Astrocyte of the hippocampus (primary cell): Measurements from ENCODE around the gene CRB2.
A peak's percentile ranks its signal among the peaks of the same experiment; 100 is the strongest.

Source experiments
- DNase-seq: peaks from one replicate; pipeline ENCODE4 v3.0.0; 2011; ENCODE audit warnings: low read depth, low spot score

The CRB2 gene

DNA sequence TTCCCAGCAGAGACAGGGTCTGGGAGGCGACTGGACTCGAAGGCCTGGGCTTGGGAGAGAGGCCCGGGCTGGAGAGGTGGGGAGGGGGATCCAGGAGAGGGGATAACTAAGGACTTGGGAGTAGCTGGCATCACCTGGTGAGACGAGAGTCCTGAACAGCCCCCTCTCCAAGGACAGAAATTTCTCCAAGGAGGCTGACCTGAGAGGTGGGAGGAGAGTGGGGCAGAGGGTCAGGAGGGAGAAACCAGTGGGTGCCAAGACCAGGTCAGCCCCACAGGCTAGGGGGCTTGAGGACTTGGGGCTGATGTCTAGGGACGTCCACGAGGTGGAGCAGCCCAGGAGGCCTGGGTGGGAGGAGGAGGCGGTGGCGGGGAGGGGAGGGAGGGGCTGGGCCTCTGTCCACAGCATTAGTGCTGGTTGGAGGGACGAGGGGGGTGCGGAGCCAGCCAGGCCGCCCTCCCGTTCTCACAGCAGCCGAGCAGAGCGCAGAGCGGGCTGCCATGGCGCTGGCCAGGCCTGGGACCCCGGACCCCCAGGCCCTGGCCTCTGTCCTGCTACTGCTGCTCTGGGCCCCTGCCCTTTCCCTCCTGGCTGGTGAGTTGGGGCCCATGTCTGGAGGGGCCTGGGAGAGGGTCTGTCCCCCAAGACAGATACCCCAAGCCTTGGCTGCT, at the start of gene CRB2:
CRB2 (plus strand) TSS at position 437 of the 671 bp plus-strand sequence; CDS start at position 501, 64 bp downstream.
- peak; percentile 76 for DNase-seq

DNA sequence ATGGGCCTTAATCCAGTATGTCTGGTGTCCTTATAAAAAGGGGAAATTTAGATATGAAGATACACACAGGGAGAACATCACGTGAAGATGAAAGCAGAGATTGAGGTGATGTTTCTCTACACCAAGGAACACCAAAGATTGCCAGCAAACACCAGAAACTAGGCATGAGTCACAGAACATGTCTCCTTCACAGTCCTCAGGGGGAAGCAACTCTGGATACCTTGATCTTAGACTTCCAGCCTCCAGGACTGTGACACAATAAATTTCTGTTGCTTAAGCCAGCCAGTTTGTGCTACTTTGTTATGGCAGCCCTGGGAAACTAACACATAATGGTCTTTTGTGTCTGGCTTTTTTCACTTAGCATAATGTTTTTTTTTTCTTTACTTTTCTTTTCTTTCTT, 46.4 kb upstream of the CRB2 start:
- no peak for DNase-seq

- DNase-seq = no peak
These were observed 45.3 kb upstream of the CRB2 start for GRCh38 chr9:123310551-123311249.

GRCh38 chr9:123311250-123311752, 44.7 kb upstream of the CRB2 start:
- no peak for DNase-seq

DNA sequence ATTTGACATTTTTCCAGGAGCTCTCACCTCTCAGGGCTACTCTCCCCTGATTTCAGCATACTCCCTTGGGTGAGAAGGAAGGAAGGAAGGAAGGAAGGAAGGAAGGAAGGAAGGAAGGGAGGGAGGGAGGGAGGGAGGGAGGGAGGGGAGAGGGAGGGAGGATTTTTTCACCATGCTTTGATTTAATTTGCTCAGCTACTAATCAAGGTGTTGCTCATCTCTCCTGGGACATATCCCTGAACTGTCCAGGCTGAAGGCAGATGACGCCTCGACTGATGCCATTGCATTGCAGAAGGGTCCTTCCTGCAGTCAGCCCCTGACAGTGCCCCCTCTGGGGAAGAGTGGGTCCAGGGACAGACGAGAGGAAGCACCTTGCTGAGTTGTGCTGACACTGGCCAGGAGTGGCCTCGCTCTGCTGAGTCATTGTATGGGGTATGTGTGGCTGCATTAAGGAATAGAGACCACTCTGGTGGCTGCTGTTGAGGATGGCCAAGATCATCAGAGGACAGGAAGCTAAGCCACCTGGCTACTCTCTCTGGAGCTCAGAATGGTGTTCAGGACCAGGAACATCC, 43.6 kb upstream of the CRB2 start:
- no peak for DNase-seq

- DNase-seq = no peak
These were observed 41.4 kb upstream of the CRB2 start for GRCh38 chr9:123314617-123315016.

DNA sequence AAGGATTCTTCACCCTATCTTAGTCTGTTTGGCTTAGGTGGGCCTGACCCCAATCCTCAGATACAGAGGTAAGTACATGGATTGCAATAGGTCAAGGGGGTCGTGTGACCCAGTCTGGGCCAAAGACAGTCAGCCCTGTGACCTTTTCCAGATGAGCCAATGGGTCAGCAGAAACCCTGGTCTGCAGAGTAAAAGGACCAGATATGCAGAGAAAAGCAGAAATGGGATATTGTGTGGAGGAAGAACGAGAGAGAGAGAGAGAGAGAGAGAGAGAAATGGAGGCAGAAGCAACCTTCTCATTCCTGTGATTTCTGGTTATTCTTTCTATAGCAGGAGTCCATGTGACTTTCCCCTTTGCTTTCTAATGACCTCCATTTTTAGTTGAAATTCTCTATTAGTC, 40.4 kb upstream of the CRB2 start:
- no peak for DNase-seq

- DNase-seq = no peak
These were observed 39.8 kb upstream of the CRB2 start for GRCh38 chr9:123316053-123316718.

DNA sequence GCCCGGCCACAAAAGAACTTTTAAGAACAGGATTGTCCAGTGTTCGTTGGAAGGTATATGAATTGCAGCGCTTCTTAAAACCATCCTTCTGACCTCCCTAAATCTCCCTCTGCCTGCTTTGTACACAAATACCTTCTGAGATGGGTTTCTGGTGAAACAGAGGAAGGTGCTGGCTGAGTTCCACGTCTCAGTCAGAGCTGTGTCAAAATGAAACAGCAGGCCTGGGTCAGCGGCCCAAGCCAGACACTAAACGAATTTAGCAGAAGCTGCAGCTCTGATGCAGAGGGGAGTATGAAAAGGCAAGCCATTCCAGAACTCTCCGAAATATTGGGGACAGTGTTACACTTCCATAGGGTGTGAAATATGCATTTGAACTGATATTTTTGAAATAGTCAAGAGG, 37.8 kb upstream of the CRB2 start:
- no peak for DNase-seq

DNA sequence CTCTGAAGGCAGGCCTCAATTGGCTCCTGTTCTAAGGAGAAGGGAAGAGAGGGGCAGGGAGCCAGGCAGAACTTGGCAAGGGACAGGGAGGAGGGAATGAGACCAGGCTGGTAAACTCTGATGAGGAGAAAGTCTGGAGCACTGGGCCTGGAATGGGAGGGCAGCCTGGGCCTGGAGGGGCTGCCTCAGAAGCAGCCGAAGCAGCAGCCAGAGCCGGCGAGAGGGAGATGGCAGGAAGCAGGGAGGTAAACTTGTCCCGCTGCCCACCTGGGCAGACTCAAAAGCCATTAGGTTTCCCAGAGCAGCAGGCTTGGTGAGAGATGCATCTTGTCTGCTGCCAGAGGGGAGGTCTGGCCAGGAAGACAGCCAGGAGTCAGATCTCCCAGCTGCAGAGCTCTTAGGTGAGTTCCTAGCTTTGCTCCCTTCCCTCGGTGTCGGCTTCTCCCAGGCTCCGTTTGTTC, 37.0 kb upstream of the CRB2 start:
- DNase-seq = peak; percentile 69

- no peak for DNase-seq
These were observed 36.3 kb upstream of the CRB2 start for GRCh38 chr9:123319541-123320339.

GRCh38 chr9:123320814-123321213, 35.2 kb upstream of the CRB2 start:
- DNase-seq = no peak

- DNase-seq = no peak
These were observed 34.3 kb upstream of the CRB2 start for GRCh38 chr9:123321616-123322272.

DNA sequence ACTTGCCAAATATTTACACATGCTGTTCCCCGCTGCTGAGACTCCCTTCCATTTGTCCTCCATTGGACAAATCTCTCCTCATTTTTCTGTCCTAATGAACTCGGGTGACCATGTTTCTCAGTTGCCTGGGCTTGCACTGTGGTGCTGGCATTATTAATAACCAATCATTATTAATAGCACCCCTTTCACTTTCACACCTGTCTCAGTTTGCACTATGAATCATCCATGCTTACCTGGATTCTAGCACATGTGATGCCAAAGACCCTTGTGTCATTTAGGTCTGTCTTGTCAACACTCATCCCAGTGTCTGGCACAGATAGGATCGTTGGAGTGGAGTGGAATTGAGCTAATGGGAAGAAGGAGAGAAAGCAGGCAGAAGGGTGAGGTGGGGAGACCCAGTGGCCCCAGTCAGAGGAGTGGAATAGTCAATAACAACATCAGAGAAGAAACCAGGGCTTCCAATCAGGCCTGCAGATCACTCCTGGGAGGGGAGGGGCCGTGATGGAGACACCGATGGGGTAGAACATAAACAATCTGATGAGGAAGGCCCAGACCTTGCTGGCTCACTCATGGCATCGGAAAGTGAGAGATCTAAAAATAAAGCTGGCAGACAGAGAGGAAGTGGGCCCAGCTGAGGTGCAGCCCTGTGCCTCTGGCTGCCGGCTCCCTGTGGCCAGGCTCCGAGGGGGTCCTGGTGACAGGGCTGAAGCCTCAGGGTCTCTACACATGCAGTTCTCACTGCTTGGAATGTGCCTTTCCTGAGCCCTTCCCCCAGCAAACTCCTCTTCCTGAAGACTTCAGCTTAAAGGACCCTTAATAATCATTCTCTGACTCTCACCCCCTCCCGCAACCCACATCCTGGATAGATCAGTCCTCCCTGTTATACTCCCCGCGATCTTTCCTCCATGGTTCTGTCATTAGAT, 33.5 kb upstream of the CRB2 start:
- DNase-seq = no peak

- no peak for DNase-seq
These were observed 32.6 kb upstream of the CRB2 start for GRCh38 chr9:123323196-123324013.

- no peak for DNase-seq
These were observed 31.2 kb upstream of the CRB2 start for GRCh38 chr9:123324767-123325183.

- DNase-seq = no peak
These were observed 29.8 kb upstream of the CRB2 start for GRCh38 chr9:123326187-123326586.

GRCh38 chr9:123326662-123327093, 29.3 kb upstream of the CRB2 start:
- DNase-seq = no peak

DNA sequence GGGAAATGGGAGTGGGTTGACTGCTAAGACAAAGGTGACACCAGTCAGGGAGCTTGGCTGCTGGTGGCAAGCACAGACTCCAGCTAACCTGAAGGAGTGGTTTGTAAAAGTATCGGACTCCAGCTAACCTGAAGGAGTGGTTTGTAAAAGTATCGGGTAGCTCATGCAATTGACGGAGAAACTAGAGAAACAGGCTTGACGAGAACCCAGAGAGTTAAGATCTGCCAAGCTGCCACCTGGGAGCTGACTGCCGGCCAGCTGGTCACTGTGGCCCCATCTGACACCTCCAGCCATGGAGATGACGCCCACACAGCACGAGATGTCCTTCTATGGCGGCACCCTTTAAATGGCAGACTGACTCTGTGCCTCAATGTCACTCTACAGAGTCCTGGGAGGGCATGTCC, 28.3 kb upstream of the CRB2 start:
- no peak for DNase-seq
